Subcutaneous adipose tissue (tissue), 4 donors: ENCODE results near the gene FXYD4. TPM values are rescaled to one million over a fixed set of nuclear protein-coding genes. Genes with fewer than 3 reads are reported as not detected.

Experiments used
- CTCF ChIP-seq: fragments of 450-650 bp; IDR thresholded peaks from one replicate; pipeline ENCODE4 v1.5.1; 2016; ENCODE audit warnings: low read depth, mild to moderate bottlenecking, control low read depth, antibody characterized with exemption, moderate library complexity
- total RNA-seq, 4 donors: library from RNA; depleted of rRNA; stranded (reverse); fragments of >200 nt; gene quantifications; one replicate each; pipeline ENCODE4 v1.1.0, GENCODE V29; 2016

Gene FXYD4
- total RNA-seq, 4 donors from 2014 or later, result not detected

DNA sequence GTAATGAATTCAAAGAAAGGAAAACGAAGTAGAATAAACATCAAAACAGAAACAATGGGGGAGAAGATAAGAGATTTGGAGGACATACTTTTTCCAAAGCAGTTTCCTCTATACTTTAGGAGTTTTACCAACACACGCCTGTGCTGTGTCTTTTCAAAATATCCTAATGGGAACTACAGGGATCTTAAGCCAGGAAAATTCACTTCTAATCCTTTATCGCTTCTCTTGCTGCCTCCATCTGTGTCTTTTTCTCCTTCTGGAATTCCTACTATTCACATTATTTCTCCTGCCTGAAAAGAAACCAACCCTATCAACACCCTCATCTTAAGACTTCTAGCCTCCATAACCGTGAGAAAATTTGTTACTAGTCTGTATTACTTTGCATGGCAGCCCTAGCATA is 30.7 kb downstream of the FXYD4 start:
- no peak for TF ChIP-seq CTCF

- no peak for TF ChIP-seq CTCF
These were observed 31.5 kb downstream of the FXYD4 start for GRCh38 chr10:43402880-43403452.

DNA sequence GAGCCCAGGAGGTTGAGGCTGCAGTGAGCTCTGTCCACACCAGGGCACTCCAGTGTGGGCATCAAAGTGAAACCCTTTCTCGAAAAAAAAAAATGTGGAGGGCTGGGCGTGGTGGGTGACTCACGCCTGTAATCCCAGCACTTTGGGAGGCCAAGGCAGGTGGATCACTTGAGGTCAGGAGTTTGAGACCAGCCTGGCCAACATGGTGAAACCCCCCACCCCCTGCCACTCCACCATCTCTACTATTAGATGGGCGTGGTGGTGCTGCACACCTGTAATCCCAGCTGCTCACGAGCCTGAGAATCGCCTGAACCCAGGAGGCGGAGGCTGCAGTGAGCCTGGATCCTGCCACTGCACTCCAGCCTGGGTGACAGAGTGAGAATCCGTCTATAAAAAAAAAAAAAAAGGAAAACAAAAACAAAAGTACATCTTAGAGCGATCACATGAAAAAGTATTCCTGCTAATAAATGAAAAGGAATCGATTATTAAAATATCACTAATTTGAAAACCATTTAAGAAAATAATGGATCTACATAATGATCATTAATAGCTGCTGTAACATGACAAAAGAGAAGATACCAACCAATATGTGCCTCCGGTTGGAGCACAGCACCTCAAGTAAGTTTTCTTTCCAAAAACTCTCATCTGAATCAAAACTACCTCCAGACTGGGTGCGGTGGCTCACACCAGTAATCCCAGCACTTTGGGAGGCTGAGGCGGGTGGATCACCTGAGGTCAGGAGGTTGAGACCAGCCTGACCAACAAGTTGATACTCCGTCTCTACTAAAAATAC is 32.7 kb downstream of the FXYD4 start:
- TF ChIP-seq CTCF, result no peak

DNA sequence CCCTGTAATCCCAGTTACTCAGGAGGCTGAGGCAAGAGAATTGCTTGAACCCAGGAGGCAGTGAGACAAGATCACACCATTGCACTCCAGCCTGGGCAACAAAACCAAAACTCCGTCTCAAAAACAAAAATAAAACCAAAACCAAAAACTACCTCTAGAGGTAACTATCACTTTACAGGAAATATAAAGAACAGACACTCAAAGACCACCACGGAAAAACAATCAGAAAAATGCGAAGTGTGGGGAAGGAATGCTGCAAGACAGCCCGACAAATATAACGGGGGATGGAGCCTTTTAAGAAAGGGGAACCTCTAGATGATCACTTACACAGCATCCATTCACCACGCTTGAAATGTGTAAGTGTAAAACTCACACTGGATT is 33.3 kb downstream of the FXYD4 start:
- no peak for TF ChIP-seq CTCF

GRCh38 chr10:43407148-43407575 is 35.7 kb downstream of the FXYD4 start:
- no peak for TF ChIP-seq CTCF

- no peak for TF ChIP-seq CTCF
These were observed 36.3 kb downstream of the FXYD4 start for GRCh38 chr10:43407576-43408330.

DNA sequence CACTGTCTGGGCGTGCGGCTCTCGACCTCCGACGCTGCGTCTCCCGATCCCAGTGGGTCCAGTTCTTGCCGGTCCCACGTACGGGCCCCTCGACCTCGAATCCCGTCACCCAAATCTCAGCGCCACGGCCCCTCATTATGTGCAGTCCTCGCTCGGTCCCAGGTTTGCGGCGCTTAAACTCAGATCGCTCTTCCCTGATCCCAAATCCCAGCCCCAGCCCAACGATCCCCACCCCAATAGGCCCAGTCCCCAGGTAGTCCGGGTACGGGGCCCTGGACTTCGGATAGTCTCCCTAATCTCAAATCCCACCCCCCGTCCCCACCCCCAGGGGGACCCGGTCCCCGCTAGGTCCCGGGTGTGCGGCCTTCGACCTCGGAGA is 36.9 kb downstream of the FXYD4 start:
- TF ChIP-seq CTCF, result no peak
